ENCODE data around the gene ALPK3.
A peak's percentile ranks its signal among the peaks of the same experiment; 100 is the strongest.

Gene ALPK3

DNA sequence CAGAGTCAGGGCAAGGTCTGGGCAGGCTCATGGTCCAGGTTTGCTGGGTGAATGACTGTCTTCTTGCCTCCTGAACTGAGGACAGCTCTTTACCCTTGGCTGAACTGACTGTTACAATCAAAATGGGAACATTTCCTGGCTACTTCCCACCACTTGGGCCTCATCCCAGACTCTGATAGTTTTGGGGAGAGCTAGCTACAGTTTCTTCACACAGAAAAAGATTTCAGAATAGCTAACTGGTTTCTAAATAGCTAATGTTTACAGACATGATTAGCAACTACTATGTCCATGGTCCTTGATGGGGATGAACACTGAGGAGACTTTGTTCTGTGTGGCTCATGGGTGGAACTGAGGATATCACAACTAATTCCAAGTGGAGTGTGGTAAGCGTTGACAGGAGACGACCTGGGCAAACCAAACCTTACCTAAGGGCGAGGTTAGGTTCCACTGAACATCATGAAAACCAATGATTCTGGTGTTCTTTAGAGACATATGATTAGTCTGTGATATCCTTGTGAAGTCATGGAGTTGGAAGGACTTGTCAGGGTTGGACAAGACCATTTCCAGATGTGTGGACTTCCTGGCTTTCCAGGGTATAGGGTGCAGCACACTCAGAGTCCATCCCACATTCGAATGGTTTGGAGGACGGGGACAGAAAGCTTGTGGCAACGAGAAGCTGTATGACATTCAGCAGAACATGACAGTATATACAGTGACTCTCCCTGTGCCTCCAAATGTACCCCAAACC is 7.3 kb downstream of the ALPK3 start:
- no peak for DNase-seq

DNA sequence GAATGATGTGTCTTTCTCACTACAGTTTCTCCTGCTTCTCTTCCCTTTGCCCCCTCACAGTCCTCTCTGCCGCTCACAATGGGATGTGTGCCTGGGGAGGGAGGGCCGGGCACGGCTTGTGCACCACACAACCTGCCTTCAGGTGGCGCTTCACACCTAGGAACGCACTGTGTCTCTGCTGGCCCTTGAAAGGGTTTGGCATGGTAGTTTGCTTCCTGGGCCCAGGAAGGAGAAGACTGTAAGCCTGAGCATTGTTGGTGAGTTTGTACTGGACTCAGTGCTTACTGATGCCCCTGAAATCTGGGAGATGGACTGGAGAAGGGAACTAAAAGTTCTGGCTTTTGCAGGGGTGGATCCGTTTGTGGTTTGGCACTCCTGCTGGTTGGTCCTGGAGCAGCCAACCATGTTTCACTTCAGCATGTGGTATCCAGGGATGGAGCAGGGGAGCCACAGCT is 9.2 kb downstream of the ALPK3 start:
- peak; percentile 16 for DNase-seq

DNA sequence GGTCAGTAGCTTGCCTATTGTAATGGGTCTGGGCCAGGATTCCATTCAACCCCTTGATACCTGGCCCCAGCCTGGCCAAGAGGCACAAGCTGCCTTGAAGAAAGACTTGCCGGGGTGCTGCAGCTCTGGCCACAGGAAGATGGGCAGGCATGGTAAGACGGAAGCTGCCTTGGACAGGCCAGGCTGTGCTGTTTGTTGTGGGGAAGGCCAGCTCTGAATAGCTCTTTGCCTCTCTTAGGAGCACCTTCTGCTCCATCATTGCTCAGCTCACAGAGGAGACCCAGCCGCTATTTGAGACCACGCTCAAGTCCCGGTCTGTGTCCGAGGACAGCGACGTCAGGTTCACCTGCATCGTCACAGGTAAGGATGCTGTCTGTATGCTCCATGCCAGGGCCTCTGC is 10.1 kb downstream of the ALPK3 start:
- no peak for DNase-seq

DNA sequence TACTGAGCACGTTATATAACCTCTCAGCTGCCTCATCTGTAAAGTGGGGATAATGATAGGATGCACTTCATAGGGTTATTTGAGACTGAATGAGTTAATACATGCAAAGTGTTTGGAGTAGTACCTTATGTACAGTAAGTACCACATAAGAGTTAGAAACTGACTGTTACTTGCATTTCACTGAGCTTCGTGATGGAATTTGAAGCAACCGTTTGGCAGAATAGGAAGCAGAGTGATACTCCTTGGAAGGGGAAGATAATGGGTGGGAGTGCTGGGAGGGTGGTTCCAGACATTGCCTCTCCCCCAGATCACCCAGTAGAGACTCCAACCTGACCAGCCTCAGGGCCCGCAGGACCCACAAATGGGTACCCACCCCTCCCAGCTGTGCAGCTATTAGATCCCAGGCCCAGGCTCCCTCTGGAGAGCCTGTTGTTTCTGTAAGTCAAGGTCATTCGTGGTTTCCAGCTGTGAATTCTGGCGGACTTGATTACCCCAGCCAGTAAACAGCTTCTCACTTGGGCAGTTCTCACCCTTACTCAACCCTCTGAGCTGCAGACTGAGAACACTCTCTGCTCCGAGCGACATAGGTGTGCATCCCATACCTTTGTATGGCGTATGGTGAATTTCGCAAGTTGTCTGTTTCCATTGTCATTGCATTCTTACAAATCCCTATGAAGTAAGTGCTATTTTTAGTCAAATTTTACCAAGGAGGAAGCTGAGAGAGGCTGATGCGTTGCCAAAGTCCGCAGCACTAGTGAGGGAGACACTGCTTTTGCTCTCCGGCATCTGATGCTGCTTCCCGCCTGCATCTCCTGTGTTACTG is 11.1 kb downstream of the ALPK3 start:
- DNase-seq = no peak

DNA sequence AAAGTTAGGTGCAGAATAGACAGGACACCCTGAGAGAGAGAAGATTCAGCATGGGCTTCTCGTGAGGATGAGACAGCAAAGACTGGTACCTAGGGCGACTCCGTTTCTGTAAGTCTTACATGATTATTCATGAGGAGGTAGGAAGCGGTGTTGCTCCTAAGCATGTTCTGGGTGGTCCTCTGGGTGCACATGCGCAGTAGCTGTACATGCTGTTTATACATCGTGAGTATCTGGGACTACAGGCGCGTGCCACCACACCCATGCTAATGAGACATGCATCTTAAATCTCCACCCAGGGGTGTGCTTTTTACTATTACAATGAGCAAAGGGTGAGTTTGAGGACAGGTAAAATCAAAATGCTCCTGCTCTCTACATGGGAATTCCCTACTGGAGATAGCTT is 12.3 kb downstream of the ALPK3 start:
- DNase-seq = no peak

DNA sequence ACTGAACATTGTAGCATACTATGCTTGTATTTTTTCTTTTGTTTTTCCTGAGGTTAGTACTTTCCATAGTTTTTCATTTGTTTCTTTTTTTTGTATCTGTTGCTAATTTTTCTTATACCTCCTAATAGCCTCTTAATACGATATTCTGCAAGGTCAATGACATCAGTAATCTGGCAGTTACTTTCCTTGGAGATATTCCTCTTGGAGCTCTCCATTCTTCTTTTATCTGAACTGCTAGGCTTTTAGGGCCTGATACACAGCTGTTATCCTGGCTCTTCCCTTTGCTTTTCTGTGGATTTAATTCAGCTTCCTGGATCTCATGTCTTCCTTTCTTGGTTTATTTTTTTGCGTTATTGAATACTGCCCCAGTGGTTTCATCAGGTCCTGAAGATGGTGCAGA is 12.9 kb downstream of the ALPK3 start:
- DNase-seq = no peak

DNA sequence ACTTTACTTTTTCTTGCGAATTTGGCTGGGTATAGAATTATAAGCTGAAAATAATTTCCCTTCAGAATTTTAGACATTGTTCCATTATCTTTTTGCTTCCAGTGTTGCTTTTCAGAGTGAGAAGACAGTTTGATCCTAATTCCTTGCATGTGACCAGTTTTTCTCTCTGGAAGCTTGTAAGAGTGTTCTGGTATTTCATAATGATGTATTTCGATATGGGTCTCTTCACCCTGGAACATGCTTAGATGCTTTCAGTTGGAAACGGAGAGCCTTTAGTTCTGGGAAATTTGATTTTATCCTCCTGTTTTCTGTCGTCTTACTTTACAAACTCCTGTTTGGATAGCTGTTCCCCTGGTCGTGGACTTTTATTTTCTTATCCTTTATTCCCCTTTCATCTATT is 13.9 kb downstream of the ALPK3 start:
- DNase-seq = no peak

DNA sequence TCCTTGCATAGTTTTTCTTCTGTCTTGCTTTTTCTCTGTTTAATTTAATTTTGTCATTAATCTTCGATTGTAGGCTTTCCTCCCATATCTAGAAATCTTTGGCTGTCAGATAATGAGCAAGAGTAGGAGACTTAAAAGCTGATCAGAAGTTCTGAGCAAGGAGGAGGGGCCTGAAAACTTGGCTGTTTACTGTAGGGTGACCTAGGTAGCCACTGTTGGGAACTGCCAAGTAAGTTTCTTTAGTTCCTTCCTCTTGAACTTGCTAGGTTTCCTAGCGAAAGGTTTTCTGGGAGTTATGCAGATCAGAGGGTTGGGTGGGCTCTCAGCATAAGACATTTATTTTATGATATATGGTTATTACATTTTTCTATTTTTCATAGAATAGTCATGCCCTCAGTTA is 14.5 kb downstream of the ALPK3 start:
- DNase-seq = no peak

DNA sequence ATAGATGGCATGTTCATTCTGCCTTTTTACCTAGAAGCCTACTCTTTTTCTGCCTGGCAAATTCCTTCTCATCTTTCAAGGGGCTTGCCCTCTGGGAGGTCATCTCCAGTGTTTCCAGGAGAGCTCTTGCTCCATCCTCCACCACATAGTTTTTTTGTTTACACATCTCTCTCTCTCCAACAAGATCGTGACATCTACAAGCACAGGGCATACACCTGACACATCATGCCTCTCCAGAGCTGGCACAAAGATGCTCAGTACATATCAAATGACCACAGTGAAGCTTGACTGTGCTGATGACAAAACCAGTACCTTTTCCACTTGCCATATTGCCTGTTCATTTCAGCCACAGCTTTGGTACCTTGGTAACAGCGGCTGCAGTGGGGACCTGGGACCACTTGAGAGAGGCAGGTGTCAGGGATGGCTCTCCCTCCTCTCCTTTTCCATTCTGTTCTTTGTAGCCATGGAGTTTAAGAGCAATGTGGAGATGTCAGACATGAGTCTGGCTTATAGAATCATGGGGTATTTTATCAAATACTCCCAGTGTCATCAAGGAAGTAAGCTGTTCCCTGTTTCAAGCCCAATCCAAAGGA is 15.4 kb downstream of the ALPK3 start:
- DNase-seq = no peak

DNA sequence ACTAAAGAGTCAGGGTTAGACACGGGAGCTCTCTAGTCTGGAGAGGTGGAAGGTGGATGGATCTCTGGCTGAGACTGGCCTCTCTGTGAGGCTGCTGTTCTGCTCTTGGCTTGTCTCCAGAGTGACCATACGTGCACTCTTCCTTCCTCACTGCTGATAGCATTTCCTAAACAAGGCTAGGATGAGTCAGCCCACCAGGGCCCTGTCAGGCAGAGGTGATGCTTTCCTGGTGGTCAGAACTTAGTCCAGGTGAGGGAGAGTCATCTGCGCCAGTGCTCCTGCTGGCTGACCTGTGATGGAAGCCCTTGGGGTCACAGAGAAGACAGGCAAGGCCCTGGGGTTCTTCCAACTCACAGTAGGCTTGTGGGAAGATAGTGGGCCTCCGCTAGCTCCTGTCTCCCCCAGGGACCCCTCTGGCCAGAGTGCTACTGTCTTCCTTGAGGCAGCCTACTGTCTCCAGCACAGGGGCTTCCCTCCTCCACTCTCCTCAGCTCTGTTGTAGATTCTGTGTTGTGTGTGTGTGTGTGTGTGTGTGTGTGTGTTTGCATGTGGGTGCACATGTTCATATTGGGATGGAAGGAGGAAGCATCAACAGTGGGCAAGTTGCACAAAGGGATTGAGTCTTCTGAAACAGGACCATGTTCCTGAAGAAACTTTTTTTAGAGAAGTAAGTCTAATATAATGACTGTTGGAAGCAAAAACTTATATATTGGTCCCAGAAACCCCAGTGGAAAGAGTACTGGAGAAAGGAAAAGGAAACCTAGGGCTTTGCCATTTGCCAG is 16.5 kb downstream of the ALPK3 start:
- no peak for DNase-seq

DNA sequence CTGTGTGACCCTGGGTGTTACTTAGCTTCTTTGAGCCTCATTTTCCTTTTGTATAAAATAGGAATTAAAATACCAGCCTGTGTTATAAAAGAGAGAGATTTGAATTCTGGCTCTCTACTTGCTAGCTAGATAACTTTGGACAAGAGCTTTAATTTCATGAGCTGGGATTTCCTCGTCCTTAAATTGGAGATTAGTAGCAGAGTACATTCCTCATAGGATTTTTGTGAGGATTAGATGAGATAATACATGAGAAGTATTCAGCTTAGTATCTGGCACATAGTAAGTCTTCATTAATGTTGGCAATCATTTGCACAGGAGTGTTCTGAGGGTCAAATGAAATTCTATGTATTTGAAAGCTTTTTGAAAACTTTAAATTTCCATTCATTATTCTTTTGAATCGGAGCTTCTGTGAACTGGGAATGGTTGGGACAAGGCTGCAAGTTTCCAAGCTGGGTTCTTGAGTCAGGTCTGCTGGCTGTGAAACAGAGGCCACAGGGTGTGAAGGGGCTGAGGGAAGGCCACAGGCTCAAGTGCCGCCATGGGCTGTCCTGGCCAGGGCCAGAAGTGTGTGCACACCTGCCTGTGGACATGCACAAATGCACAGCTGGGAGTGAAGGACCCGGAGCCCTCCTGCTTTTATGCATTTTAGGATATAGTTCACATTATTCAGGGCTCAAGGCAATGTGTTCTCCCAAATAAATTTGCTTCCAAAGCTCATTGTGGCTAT is 17.2 kb downstream of the ALPK3 start:
- DNase-seq = no peak

DNA sequence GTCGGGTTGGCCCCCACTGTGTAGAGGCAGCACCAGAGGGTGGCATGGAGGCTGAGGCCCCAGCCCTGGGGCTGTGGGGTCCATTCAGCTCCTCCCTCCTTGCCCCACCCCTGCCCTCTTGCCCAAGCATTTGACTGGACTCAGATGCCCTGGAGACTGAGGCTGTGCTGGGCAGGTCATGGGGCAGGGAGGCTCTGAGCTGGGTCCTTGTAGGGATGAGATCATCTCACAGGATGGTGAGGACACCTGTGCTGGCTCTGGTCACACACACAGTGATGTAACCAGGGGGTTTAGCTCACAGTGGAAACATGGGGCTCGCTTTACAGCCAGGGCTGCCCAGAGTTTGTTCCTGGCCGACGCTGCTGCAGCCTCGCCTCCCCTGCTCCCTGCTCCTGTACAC is 17.8 kb downstream of the ALPK3 start:
- no peak for DNase-seq

DNA sequence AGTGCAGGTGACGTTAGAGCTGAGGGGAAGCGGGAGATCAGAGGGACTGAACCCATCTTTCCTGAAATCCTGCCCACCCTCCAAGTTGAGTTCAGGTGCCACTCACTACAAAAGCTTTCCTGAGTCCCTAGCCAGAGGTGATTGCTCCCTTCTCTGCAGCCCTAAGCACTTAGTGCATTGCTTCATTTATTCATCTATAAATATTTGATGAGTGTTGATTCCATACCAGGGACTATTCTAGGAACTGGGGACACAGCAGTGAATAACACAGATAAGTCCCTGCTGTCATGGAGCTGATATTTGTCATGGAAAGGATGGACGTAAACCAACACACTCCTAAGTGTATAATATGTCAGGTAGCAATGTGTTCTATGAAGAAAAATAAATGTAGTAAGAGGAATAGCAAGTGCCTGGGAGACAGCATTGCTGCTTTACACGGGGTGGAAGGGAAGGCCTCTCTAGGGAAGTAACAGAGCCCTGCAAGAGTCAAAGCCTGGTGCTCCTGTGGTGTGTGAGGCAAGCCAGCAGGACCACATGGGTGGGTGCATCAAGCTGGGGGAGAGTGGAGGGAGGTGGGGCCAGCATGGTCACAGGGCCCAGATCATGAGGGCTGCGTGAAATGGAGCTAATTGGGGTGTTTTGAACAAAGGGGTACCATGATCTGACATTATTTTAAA is 18.6 kb downstream of the ALPK3 start:
- no peak for DNase-seq

DNA sequence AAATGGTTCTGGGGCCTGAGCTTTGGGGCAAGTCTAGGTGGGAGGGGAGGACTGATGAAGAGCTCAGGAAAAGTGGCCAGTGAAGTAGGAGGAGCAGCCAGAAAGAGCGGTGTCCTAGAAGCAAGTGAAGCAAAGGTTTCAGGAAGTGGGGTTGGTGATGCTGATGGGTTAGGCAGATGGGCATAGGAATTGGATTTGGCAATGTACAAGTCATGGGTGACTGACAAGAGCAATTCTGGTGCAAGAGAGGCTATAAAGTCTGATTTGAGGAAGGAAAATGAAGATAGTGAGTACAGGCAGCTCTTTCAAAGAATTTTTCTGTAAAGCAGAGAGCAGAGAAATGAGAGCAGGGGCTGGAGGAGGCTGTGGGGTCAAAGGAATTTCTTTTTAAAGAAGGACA is 19.7 kb downstream of the ALPK3 start:
- DNase-seq = no peak

DNA sequence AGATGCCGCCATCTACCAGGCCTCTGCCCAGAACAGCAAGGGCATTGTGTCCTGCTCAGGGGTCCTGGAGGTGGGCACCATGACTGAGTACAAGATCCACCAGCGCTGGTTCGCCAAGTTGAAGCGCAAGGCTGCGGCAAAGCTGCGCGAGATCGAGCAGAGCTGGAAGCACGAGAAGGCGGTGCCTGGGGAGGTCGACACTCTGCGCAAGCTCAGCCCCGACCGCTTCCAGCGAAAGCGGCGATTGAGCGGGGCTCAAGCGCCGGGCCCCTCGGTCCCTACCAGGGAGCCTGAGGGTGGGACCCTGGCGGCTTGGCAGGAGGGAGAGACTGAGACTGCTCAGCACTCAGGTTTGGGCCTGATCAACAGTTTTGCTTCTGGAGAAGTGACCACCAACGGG is 22.6 kb downstream of the ALPK3 start:
- DNase-seq = no peak

DNA sequence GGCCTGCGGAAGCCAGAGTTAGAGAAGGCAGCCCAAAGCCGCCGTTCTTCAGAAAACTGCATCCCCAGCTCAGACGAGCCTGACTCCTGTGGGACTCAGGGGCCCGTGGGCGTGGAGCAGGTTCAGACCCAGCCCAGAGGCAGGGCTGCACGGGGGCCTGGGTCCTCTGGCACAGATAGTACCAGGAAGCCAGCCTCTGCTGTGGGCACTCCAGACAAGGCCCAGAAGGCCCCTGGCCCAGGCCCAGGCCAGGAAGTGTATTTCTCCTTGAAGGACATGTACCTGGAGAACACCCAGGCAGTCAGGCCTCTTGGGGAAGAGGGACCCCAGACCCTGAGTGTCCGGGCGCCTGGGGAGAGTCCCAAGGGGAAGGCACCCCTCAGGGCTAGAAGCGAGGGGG is 23.1 kb downstream of the ALPK3 start:
- no peak for DNase-seq

DNA sequence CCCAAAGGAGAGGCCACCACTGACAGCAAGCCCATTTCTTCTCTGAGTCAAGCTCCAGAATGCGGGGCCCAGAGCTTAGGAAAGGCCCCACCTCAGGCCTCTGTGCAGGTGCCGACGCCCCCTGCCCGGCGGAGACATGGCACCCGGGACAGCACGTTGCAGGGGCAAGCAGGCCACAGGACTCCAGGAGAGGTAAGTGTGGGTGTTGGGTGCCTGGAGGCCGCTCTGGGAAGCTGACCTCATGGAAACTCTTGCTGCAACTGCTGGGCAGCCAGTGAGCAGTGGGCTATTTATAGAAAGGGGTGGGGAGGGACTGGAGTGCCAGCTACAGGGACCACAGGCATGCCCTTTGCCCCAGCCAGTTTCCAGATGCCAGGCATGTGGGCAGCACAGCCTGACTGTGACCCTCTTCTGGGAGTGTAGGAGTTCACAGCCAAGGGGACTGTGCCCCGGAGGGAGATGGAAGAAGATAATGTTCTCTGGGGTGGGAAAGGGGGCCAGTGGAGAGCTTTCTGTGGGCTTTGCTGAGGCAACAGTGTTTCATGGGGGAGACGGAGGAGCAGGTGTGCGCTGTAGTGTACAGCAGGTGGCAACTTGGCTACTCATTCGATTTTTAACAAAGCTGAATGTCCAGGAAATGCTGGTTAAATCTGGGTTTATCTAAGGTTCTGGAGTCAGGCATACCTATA is 23.7 kb downstream of the ALPK3 start:
- DNase-seq = no peak

DNA sequence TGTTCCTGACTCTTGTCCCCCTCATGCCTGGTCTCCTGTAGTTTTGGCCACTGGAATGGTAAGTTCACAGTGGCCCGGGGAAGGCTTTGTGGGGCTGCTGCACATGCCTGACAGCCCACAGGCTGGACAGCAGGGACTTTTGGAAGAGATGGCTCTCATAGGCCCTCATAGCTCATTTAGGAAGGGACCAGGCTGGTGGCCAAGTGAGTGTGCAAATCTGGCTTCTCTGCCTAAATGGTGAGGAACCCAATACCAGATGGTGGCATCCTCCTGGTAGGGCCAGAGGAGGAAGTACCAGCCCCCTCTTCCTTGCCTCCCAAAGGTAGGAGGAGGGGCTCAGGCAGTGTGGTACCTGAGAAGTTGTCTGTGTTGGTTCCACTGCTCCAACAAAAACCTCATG is 25.6 kb downstream of the ALPK3 start:
- no peak for DNase-seq

DNA sequence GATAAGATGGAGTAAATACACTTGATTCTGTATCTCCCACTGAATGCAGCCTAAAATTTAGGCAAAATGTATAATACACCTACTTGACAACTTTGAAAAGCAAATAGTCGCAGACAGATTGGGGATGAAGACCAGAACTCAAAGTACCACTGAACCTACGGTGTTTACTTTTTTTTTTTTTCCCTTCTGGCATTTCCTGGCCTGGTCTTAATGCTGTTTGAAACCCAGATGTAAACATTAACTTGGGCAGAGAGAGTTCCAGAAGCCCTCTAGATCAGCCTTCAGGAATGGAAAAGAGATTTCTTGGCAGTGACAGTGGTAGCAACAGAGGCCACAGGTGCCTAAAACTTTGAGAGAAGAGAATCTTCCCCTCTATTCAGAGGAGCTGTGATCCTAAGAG is 27.8 kb downstream of the ALPK3 start:
- DNase-seq = no peak

DNA sequence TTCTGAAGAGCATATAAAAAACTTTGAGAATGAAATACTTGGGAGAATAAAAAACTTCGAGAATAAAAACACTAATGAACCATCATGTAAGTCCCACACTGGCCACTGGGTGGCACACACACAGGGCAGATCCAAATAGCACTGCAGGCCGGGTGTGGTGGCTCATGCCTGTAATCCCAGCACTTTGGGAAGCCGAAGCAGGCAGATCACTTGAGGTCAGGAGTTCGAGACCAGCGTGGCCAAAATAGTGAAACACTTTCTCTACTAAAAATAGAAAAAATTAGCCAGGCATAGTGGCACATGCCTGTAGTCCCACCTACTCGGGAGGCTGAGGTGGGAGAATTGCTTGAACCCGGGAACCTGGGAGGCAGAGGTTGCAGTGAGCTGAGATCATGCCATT is 28.5 kb downstream of the ALPK3 start:
- peak in 1 of 2 experiments; percentile 58 for DNase-seq

DNA sequence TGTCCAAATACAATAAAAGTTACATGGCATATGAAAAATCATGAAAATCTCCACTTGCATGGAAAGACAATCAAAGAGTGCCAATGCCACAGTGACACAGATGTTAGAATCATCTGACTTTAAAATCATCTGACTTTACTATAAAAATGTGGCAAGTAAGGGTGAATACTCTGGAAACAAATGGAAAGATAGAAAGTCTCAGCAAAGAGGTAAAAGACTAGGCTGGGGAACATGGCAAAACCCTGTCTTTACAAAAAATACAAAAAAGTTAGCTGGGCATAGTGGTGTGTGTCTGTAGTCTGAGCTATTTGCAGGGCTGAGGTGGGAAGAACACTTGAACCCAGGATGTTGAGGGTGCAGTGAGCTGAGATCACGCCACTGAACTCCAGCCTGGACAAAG is 29.1 kb downstream of the ALPK3 start:
- DNase-seq = no peak

Data from NCI-H524 (cell line).